Tibial nerve (tissue), 4 donors: ENCODE data around the gene C13orf46. TPM values are rescaled to one million over a fixed set of nuclear protein-coding genes. Genes with fewer than 3 reads are reported as not detected.
A peak's percentile ranks its signal among the peaks of the same experiment; 100 is the strongest.

Experiments used
- DNase-seq, 2 donors: peaks; one replicate each; pipeline ENCODE4 v3.0.0-alpha.2; 2019; ENCODE audit warnings: low spot score in 2 of 2
- H3K27ac ChIP-seq, 4 donors: fragments of 200-600 bp; sonication (generic) in 3 of 4; one replicate each; pipeline ENCODE4 v1.5.1; 2017 to 2019; ENCODE audit warnings: mild to moderate bottlenecking in 1 of 4
- H3K27me3 ChIP-seq, 2 donors: fragments of 200-600 bp; sonication (generic) in 1 of 2; one replicate each; pipeline versions ENCODE4 v1.5.1 to v1.6.0; 2017 to 2019
- H3K36me3 ChIP-seq, 3 donors: fragments of 200-600 bp; sonication (generic); one replicate each; pipeline ENCODE4 v1.5.1; 2018 to 2019
- H3K4me1 ChIP-seq, 4 donors: fragments of 200-600 bp; sonication (generic) in 3 of 4; one replicate each; pipeline ENCODE4 v1.5.1; 2017 to 2019
- H3K4me3 ChIP-seq, 4 donors: fragments of 200-600 bp; sonication (generic) in 3 of 4; one replicate each; pipeline ENCODE4 v1.5.1; 2017 to 2019; ENCODE audit warnings: mild to moderate bottlenecking in 1 of 4, moderate library complexity in 1 of 4
- H3K9me3 ChIP-seq, 4 donors: fragments of 200-600 bp; sonication (generic) in 3 of 4; one replicate each; pipeline ENCODE4 v1.5.1; 2017 to 2019
- EP300 ChIP-seq, 2 donors: sonication (generic); formaldehyde crosslinking; IDR thresholded peaks; one replicate each; pipeline ENCODE4 v1.6.1; 2017; ENCODE audit warnings: antibody characterized with exemption in 2 of 2, mild to moderate bottlenecking in 1 of 2
- POLR2A ChIP-seq, 2 donors: fragments of 450-650 bp; IDR thresholded peaks; one replicate each; pipeline ENCODE4 v1.6.1; 2017; ENCODE audit warnings: antibody characterized with exemption in 2 of 2, mild to moderate bottlenecking in 2 of 2, moderate library complexity in 2 of 2
- WGBS, 2 donors: methylation state at CpG; one replicate each; pipeline ENCODE4 v1.1.5; 2018; 5-methylcytosine and 5-hydroxymethylcytosine counted together
- total RNA-seq, 4 donors: library from RNA; depleted of rRNA; stranded (reverse); fragments of >200 nt; gene quantifications; one replicate each; pipeline ENCODE4 v1.1.0, GENCODE V29; 2016
- TF ChIP-seq, protein P1 (sequence below), 5 experiments: fragments of 200-600 bp in 3 of 5; fragments of 450-650 bp in 2 of 5; sonication (generic) in 3 of 5; IDR thresholded peaks; one replicate each; pipeline ENCODE4 v1.5.1; 2016 to 2019; ENCODE audit warnings: antibody characterized with exemption in 5 of 5, mild to moderate bottlenecking in 3 of 5, moderate library complexity in 2 of 5

Gene C13orf46
- total RNA-seq, 4 donors from 2014 or later: 3.3 to 17.7 (median 4.1) TPM

DNA sequence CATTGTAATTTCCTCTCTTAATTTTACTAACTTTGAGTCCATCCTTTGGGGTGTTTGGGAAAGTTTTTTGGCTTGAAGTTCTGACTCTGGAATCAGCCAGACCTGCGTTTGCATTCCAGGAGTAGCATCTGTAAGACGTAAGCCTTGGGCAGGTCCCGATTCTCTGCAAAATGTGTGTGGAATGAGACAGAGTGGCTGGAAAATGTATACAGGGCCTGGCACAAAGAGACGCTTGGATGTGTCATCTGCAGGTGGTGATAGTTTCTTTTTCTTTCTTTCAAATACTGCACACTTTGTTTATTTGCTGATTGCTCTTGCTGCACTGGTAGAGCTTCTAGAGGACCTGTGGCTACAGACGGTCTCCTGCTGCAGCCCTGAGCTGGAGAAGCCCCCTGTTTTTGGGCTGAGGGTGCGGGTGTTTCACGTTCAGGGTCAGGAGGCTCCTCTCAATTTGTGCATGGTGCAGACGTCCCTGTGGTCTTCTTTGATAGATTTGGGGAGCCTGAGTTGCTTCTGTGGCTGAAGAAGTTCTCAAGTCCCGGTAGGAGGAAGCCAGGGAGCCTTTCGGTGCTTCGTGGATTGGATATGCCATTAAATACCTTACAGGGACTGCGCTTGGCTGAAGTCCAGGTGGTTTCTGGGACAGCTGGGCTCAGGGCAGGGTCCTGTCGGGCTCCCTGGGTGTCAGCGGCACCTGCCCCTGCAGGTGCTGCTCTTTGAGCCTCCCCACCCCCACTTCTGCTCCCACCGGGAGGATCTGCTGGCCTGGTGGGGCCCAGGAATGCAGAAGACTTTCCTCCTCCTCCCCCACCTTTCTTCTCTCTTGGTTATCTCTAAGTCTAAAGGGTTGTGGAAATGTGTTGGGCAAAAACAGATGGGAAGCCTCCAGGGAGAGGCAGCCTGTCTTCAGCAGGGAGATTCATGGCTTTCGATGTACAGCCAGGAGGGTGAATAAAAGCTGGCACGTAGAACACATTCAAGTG is 66.0 kb downstream of the C13orf46 start:
- H3K4me3 ChIP-seq: no peak overlapping the region
- peak in 1 of 2 donors; percentile 51 for TF ChIP-seq EP300 (IDR thresholded peaks at IDR 0.05)
- TF ChIP-seq, protein P1, sequence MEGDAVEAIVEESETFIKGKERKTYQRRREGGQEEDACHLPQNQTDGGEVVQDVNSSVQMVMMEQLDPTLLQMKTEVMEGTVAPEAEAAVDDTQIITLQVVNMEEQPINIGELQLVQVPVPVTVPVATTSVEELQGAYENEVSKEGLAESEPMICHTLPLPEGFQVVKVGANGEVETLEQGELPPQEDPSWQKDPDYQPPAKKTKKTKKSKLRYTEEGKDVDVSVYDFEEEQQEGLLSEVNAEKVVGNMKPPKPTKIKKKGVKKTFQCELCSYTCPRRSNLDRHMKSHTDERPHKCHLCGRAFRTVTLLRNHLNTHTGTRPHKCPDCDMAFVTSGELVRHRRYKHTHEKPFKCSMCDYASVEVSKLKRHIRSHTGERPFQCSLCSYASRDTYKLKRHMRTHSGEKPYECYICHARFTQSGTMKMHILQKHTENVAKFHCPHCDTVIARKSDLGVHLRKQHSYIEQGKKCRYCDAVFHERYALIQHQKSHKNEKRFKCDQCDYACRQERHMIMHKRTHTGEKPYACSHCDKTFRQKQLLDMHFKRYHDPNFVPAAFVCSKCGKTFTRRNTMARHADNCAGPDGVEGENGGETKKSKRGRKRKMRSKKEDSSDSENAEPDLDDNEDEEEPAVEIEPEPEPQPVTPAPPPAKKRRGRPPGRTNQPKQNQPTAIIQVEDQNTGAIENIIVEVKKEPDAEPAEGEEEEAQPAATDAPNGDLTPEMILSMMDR (IDR thresholded peaks at IDR 0.05): no peak
- H3K4me1 ChIP-seq: peaks cover 0 to 15% (median 3%) of the 10 kb centered on the region in 4 donors
- H3K9me3 ChIP-seq: peaks cover 0 to 6% (median 0%) of the 10 kb centered on the region in 4 donors
- peak overlapping the region in 1 of 4 donors; percentile 9 for H3K27ac ChIP-seq
- no peak for DNase-seq
- H3K27me3 ChIP-seq: no peaks in the 10 kb centered on the region
- 47 to 63% methylated on average over 13 to 17 of the region's 17 CpGs for WGBS, 2 donors
- no peaks in the 10 kb centered on the region for H3K36me3 ChIP-seq

GRCh38 chr13:113906571-113906970 is 67.3 kb downstream of the C13orf46 start:
- H3K36me3 ChIP-seq: no peaks in the 10 kb centered on the region
- H3K4me1 ChIP-seq: peaks cover 0 to 15% (median 3%) of the 10 kb centered on the region in 4 donors
- no peak for DNase-seq
- no peak for TF ChIP-seq EP300 (IDR thresholded peaks at IDR 0.05)
- TF ChIP-seq, protein P1 (IDR thresholded peaks at IDR 0.05): no peak
- TF ChIP-seq POLR2A (IDR thresholded peaks at IDR 0.05): no peak
- no peaks in the 10 kb centered on the region for H3K27me3 ChIP-seq
- no peak overlapping the region for H3K27ac ChIP-seq
- H3K9me3 ChIP-seq: no peaks in the 10 kb centered on the region
- H3K4me3 ChIP-seq: no peak overlapping the region
- WGBS, 2 donors: 73 to 84% methylated on average over 4 of the region's 4 CpGs

DNA sequence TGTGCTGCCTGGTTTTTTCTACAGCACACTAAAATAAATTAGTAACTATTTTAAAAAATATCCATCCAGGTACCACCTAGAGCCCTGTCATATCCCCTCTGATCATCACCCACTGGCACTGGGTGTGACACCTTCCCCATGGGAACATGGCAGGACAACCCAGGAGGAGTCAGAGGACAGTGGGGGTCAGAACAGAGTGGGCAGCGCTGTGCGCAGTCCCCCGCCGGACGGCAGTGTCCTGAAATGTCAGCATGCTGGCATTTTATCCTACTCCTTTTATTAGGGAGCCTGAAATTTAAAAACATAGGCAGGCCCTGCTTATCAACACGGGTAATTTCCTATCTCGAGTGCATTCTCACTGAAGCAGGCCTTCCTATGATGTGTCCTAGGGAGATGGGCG is 67.9 kb downstream of the C13orf46 start:
- no peak for DNase-seq
- WGBS, 2 donors: 87 to 88% methylated on average over 8 of the region's 8 CpGs
- no peak overlapping the region for H3K27ac ChIP-seq

GRCh38 chr13:113905018-113905417 is 68.9 kb downstream of the C13orf46 start:
- no peak for DNase-seq
- no peaks in the 10 kb centered on the region for H3K9me3 ChIP-seq
- no peak overlapping the region for H3K4me3 ChIP-seq
- TF ChIP-seq POLR2A (IDR thresholded peaks at IDR 0.05): no peak
- TF ChIP-seq, protein P1 (IDR thresholded peaks at IDR 0.05): no peak
- TF ChIP-seq EP300 (IDR thresholded peaks at IDR 0.05): no peak
- no peak overlapping the region for H3K27ac ChIP-seq
- 80 to 84% methylated on average over 9 of the region's 9 CpGs for WGBS, 2 donors
- H3K36me3 ChIP-seq: no peaks in the 10 kb centered on the region
- H3K4me1 ChIP-seq: peaks cover 0 to 15% (median 3%) of the 10 kb centered on the region in 4 donors
- no peaks in the 10 kb centered on the region for H3K27me3 ChIP-seq

More for the DNA sequence above, 67.9 kb downstream of the C13orf46 start:
- peaks cover 0 to 15% (median 3%) of the 10 kb centered on the region in 4 donors for H3K4me1 ChIP-seq
- H3K4me3 ChIP-seq: no peak overlapping the region
- H3K36me3 ChIP-seq: no peaks in the 10 kb centered on the region
- no peaks in the 10 kb centered on the region for H3K27me3 ChIP-seq
- H3K9me3 ChIP-seq: no peaks in the 10 kb centered on the region
- TF ChIP-seq, protein P1 (IDR thresholded peaks at IDR 0.05): no peak
- TF ChIP-seq POLR2A (IDR thresholded peaks at IDR 0.05) (no peak), EP300 (IDR thresholded peaks at IDR 0.05) (no peak)

GRCh38 chr13:113904411-113904810 is 69.5 kb downstream of the C13orf46 start:
- TF ChIP-seq, protein P1 (IDR thresholded peaks at IDR 0.05): peak; percentile 40 to 57 (median 44)
- TF ChIP-seq POLR2A (IDR thresholded peaks at IDR 0.05): no peak
- Histone ChIP-seq H3K4me1 (peaks cover 0 to 15% (median 3%) of the 10 kb centered on the region in 4 donors), H3K4me3 (no peak overlapping the region), H3K27me3 (no peaks in the 10 kb centered on the region), H3K27ac (no peak overlapping the region), H3K36me3 (no peaks in the 10 kb centered on the region), H3K9me3 (no peaks in the 10 kb centered on the region)
- peak in 1 of 2 donors; percentile 48 for DNase-seq
- WGBS, 2 donors: 58 to 62% methylated on average over 8 of the region's 8 CpGs
